ENCODE data around the gene MAGI1.

GRCh38 chr3:65339192-65339740, 699.5 kb downstream of the MAGI1 start:
- no peak for TF ChIP-seq CTCF (IDR thresholded peaks at IDR 0.05)
- TF ChIP-seq POLR2A (IDR thresholded peaks at IDR 0.05), result no peak
